Measurements from ENCODE around the gene COL27A1.

Gene COL27A1

DNA sequence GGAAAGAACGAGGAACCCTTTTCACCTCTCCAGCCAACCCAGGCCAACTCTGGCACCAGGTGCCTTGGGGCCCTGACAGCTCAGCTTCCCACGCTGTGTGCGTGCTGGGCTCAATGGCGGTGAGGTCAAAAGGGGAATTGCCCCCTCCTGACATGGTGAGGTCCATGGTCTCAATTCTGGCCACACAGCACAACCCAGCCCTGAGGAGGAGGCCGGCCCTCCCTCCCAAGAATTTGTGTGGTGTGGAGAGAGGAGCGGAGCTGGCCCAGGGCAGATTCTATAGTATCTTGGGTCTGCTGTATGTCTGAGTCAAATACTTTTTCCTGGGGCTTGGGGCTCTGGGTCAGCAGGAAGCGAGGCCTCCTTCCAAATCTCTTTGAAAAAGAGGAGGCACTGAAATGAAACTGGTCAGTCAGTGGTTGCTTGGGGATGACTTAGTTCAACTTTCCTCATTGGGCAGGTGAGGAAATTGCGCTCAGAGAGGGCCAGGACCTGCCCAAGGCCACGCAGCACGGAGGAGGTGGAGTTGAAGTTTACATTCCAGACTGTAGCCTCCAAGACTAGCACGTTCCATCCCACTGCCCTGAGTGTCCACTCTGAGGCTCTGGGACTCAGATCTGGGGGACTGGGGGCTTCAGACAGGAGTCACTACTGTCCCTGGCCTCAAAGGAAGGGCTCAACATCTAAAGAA, 15.6 kb downstream of the COL27A1 start:
- no peak for DNase-seq (ENCODE audit: insufficient read length, low spot score)
- TF ChIP-seq, protein P1, sequence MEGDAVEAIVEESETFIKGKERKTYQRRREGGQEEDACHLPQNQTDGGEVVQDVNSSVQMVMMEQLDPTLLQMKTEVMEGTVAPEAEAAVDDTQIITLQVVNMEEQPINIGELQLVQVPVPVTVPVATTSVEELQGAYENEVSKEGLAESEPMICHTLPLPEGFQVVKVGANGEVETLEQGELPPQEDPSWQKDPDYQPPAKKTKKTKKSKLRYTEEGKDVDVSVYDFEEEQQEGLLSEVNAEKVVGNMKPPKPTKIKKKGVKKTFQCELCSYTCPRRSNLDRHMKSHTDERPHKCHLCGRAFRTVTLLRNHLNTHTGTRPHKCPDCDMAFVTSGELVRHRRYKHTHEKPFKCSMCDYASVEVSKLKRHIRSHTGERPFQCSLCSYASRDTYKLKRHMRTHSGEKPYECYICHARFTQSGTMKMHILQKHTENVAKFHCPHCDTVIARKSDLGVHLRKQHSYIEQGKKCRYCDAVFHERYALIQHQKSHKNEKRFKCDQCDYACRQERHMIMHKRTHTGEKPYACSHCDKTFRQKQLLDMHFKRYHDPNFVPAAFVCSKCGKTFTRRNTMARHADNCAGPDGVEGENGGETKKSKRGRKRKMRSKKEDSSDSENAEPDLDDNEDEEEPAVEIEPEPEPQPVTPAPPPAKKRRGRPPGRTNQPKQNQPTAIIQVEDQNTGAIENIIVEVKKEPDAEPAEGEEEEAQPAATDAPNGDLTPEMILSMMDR (IDR thresholded peaks at IDR 0.05; ENCODE audit: insufficient read depth, missing control alignments): no peak
- FAIRE-seq: no peak

DNA sequence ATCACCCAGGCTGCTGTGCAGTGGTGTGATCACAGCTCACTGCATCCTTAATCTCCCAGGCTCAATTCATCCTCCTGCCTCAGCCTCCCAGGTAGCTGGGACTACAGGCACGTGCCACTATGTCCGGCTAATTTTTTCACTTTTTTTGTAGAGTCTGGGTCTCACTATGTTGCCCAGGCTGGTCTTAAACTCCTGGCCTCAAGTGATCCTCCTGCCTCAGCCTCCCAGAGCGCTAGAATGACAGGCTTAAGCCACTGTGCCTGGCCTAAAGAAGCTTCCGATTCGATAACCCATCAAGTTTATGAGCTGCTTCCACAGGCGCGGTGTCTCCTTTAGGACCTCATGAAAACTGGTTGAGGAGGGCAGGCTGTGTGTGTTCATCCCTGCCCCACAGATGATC, 16.2 kb downstream of the COL27A1 start:
- FAIRE-seq (no peak), DNase-seq (ENCODE audit: insufficient read length, low spot score) (no peak)
- TF ChIP-seq, protein P1 (IDR thresholded peaks at IDR 0.05; ENCODE audit: insufficient read depth, missing control alignments): no peak

DNA sequence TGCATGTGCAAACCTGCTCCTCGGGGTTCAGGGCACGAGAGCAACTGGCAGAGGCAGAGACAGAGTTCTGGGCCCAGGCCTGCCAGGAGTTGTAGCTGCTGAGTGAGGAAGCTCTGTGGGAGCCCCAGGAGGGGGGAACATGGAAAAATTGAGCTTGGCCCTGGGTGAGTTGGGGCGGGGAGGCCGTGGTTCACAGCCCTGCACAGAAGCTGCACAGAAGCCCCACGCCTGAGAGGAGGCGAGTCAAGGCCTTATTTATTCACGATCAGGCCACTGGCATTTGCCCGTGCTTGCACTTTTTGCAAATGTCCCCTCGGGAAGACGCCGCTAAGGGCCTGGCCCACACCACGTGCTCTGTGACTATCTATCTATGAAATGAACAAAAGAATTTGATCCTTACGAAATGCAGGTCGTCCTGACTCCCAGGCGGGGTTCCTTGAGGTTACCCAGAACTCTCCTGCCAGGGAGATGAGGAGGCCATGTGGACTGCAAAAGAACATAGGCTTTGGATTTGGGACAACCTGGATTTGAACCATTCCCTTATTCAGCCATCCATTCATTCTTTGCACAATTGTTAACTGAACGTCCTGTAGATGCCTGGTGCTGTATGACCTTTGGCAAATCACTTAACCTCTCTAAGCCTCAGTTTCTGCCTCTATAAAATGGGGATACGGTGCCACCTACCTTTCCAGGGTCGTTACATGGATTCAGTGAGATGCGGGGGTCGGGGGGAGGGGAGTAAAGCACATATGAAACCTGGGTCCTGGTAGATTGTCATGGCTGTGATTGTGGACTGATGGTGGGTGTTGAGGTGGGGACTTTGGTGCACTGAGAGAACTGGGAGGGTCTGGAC, 17.9 kb downstream of the COL27A1 start:
- FAIRE-seq (no peak), DNase-seq (ENCODE audit: insufficient read length, low spot score) (no peak)
- TF ChIP-seq, protein P1 (IDR thresholded peaks at IDR 0.05; ENCODE audit: insufficient read depth, missing control alignments): no peak

DNA sequence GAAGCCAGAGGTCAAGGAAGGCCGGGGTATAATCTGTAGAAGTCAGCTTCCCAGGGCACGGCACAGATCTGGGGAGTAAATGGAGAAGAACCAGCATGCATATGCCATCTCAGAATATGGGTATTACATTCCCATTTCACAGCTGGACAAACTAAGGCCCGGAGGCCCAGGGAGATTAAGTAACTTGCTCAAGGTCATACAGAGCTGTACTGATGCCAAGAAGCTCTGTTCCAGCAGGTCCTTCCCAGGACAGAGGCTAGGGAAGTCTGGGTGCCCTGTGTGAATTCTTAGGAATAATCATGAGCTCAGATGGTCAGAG, 19.2 kb downstream of the COL27A1 start:
- DNase-seq (ENCODE audit: insufficient read length, low spot score) (no peak), FAIRE-seq (no peak)
- TF ChIP-seq, protein P1 (IDR thresholded peaks at IDR 0.05; ENCODE audit: insufficient read depth, missing control alignments): no peak

DNA sequence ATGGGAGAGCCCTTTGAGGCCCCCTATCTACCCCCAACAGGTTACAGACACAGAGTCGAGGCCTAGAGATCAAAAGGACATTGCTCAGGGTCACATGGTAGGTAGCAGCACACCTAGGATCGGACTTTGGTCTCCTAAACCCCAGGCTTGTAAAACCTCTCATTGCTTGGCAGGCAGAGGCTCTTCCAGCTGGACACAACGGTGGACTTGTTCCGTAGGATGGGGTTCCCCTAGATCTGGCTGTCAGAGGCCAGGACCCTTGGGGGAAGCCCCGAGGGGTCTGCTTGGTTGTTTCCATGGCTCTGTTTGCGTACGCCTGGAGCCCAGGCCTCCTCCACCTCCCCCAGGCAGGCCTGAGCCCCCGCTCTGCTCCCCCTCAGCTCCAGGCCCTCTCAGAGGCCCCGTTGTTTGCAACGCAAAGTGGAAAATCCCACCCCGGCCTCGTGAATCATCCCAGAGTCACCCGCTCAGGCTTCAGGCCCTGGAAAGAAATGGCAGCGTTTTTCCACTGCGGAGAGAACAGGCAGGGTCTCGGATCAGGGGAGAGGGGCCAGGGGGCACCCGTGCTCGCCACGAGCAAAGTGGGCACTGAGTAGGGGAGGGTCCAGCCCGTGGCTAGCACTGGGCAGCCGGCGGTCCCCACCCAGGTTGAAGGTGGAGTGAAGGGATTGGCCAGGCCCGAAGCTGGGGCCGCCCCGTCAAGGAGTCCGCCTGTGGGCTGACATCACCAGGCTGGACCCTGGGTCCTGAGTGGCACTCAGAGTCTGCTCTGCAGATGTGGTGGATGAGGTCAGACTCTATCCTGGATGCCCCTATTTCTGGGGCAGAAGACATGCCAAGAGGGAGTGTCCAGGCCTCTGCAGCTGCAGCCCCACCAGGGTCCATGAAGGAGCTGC, 19.8 kb downstream of the COL27A1 start:
- FAIRE-seq: no peak
- TF ChIP-seq, protein P1 (IDR thresholded peaks at IDR 0.05; ENCODE audit: insufficient read depth, missing control alignments): no peak
- DNase-seq (ENCODE audit: insufficient read length, low spot score): no peak

DNA sequence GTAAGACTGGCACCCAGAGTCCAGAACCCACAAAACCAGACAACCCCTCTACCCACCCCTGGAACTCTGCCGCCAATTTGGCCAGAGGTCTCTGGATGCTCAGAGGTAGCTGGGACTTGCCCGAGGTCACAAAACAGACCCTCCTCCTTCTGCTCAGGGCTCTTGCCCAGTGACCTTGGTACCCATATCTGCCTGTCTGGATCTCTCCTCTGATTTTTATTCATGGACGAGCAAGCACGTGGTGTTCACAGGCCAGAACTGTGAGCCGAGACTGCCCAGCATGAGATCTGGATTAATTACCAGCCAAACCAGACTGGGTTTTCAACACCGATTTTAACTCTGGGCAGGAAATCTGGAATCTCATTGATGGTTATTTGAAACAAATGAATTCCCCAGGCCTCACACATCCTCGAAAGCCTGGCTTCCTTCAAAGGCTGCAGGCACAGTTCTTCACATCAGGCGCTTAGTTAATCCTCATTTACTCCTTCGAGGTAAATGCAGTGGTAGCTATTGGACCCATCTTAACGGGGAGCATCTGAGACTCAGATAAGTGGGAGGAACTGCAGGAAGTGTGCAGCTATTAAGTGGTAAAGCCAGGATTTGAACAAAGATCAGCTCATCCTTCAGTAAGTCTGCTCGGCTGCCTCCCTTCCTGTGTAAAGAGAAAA, 21.4 kb downstream of the COL27A1 start:
- no peak for DNase-seq (ENCODE audit: insufficient read length, low spot score)
- FAIRE-seq: no peak

More for the DNA sequence above, 21.4 kb downstream of the COL27A1 start:
- TF ChIP-seq, protein P1 (IDR thresholded peaks at IDR 0.05; ENCODE audit: insufficient read depth, missing control alignments): no peak
